Bronchial epithelial cell (primary cell): ENCODE results near the gene ARIH1. TPM values are rescaled to one million over a fixed set of nuclear protein-coding genes. Genes with fewer than 3 reads are reported as not detected.
"Not testable (repeated sequence)": the region's sequence is repeated elsewhere in the genome, so short reads cannot be mapped to it uniquely, and the experiment has no call there.

Source experiments
- DNase-seq: peaks from one replicate; pipeline ENCODE4 v3.0.0-alpha.2; 2010; ENCODE audit warnings: low read depth
- FAIRE-seq: peaks from 2 replicates; lab custom pipeline; 2011; peaks lifted over from hg19 to GRCh38; lab: Jason Lieb, UNC
- H3K27me3 ChIP-seq: 2 replicates; pipeline ENCODE4 v1.5.1; 2011; ENCODE audit warnings: low read length; ENCODE audit not compliant: control insufficient read depth, insufficient read depth
- H3K36me3 ChIP-seq: 2 replicates; pipeline ENCODE4 v1.5.1; 2011; ENCODE audit warnings: low read length; ENCODE audit not compliant: control insufficient read depth, insufficient read depth
- H3K4me3 ChIP-seq: 2 replicates; pipeline ENCODE4 v1.5.1; 2011; ENCODE audit warnings: mild to moderate bottlenecking, low read depth, low read length, control low read depth
- total RNA-seq: library from RNA; depleted of rRNA; stranded (reverse); fragments of >200 nt; gene quantifications from 2 replicates; pipeline ENCODE4 v1.2.1, GENCODE V29; 2014
- TF ChIP-seq, protein P1 (sequence below): IDR thresholded peaks from 2 replicates; pipeline ENCODE4 v1.5.1; 2011; ENCODE audit warnings: mild to moderate bottlenecking, moderate library complexity, low read length, control low read depth, inconsistent platforms; ENCODE audit not compliant: insufficient read depth, severe bottlenecking

Gene ARIH1
- total RNA-seq, 1 donor from 2014 or later, result 24.7 TPM

- DNase-seq (no peak), FAIRE-seq (no peak)
- Histone ChIP-seq H3K27me3 (no peaks in the 10 kb centered on the region), H3K36me3 (no peaks in the 10 kb centered on the region), H3K4me3 (no peak overlapping the region)
- TF ChIP-seq, protein P1, sequence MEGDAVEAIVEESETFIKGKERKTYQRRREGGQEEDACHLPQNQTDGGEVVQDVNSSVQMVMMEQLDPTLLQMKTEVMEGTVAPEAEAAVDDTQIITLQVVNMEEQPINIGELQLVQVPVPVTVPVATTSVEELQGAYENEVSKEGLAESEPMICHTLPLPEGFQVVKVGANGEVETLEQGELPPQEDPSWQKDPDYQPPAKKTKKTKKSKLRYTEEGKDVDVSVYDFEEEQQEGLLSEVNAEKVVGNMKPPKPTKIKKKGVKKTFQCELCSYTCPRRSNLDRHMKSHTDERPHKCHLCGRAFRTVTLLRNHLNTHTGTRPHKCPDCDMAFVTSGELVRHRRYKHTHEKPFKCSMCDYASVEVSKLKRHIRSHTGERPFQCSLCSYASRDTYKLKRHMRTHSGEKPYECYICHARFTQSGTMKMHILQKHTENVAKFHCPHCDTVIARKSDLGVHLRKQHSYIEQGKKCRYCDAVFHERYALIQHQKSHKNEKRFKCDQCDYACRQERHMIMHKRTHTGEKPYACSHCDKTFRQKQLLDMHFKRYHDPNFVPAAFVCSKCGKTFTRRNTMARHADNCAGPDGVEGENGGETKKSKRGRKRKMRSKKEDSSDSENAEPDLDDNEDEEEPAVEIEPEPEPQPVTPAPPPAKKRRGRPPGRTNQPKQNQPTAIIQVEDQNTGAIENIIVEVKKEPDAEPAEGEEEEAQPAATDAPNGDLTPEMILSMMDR, result no peak
Measured at GRCh38 chr15:72609862-72610261, 135.7 kb downstream of the ARIH1 start.

- not testable (repeated sequence) for H3K36me3 ChIP-seq, DNase-seq, H3K27me3 ChIP-seq, FAIRE-seq, H3K4me3 ChIP-seq
Measured at GRCh38 chr15:72612324-72612723, 138.2 kb downstream of the ARIH1 start.

GRCh38 chr15:72614810-72615532, 140.8 kb downstream of the ARIH1 start:
- H3K36me3 ChIP-seq, result no peaks in the 10 kb centered on the region
- no peak for FAIRE-seq
- no peak overlapping the region for H3K4me3 ChIP-seq
- DNase-seq, result no peak
- TF ChIP-seq, protein P1, result no peak
- H3K27me3 ChIP-seq, result no peaks in the 10 kb centered on the region

DNA sequence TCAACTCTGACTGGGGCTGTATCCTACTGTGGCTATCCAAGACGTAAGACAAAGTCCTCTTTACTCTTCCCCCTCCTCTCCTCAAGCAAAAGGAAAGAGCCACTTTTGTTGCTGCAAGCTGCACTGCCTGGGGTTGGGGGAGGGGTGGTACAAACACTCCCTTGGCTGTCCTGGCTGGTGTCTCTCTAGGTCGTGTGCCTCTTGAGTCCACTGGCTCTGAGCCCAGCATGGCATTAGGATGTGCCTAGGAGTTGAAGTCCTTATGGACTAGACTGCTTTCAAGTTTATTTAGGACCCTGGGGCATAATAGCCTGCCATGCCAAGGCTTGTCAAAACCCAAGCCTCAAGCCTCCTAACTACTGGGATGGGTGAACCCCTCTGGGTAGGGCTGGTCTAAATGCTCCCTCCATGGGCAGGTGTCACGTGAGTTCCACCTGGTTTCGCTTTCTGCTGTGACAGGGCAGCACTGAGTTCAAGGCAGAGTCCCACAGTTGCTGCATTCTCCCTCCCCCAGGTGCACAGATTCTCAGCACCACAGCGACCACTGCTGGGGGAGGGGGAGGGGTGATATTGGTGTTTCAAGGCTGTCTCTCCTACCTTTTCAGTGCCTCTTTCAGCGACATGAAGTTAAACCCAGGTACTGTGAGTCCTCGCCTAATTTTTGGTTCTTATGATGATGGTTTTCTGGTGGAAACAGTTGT, 141.6 kb downstream of the ARIH1 start:
- DNase-seq, H3K4me3 ChIP-seq, H3K27me3 ChIP-seq, H3K36me3 ChIP-seq, FAIRE-seq: not testable (repeated sequence)

DNA sequence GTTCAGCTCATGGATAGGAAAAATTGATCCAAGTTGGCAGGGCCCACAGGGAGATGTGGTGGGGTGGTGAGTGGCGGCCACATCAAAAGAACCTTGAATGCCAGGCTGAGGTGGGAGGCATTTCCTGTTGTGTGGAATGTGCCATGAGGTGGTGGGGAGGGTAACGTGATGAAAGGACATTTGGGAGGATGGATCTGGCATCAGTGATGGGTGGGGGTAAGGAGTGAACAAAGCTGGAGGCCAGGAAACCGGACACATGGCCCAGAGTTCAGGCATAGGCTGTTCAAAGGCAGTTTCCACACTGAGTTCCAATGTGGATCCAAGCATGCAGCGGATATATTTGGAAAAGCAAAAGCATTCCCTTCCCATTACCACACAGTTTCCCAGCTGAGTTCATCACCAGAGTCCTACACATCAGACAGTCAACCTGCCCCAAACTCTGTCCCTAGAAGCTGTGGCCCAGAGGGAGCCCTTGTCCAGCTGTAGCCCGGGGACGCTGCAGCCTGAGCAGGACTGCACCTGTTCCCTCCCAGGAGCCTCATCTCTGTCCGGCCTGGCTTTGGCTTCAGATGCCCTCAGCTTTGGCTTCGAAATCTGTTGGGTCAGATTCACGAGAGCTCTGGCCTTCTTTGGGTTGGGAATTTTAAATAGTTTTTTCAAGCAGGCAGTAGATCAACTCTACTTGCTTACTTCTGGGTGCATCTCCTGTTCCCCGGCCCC, 142.5 kb downstream of the ARIH1 start:
- no peak overlapping the region for H3K4me3 ChIP-seq
- TF ChIP-seq, protein P1, result no peak
- H3K36me3 ChIP-seq, result no peaks in the 10 kb centered on the region
- FAIRE-seq (no peak), DNase-seq (no peak)
- H3K27me3 ChIP-seq, result no peaks in the 10 kb centered on the region

GRCh38 chr15:72623854-72624253, 149.7 kb downstream of the ARIH1 start:
- not testable (repeated sequence) for FAIRE-seq, H3K36me3 ChIP-seq, H3K27me3 ChIP-seq, H3K4me3 ChIP-seq, DNase-seq

DNA sequence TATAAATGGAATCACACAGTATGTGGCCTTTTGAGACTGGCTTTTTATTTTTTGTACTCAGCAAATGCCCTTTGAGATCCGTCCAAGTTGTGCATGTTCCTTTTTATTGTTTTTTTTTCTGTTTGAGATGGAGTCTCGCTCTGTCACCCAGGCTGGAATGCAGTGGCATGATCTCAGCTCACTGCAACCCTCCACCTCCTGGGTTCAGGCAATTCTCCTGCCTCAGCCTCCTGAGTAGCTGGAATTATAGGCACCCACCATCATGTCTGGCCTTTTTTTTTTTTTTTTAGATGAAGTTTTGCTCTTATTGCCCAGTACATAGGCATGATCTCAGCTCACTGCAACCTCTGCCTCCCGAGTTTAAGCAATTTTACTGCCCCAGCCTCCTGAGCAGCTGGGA, 152.0 kb downstream of the ARIH1 start:
- not testable (repeated sequence) for H3K27me3 ChIP-seq, FAIRE-seq, DNase-seq, H3K4me3 ChIP-seq, H3K36me3 ChIP-seq

DNA sequence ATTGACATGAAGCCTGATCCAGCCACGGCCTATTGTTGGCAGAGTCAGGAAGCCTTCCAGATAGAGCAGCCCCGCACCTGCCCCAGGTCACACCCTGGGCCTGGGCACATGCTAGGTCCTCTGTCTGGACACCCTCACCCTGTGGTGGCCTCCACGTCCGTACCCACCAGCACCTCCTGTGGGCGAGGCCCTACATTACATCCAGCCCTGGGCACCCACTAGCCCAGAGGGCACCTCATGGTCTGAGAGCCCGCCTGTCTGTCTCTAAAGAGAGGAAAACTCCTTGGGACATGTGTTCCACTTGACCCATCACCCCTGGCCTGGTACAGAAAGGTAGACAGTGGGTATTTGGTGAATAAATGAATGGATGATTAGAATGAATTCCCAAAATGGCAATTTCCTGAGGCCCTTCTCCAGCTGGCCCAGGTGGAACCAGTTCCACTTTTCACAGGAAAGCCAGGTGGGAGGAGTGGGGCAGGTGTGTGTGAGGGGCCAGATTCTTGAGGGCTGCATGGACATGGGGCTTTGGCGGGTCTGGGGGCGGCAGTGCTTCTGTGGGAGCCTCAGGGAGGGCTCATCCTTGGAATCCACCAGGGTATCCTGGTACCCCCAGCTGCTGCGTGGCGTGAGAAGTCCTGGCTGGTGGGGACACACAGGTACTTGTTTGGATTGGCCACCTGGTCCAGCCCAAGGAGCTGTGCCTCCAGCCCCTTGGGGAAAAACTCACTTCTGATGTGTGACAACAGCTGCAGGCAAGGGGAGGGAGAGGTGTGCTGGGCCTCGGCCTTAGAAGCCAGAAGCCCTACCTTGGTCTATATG, 154.3 kb downstream of the ARIH1 start:
- not testable (repeated sequence) for DNase-seq, H3K36me3 ChIP-seq, FAIRE-seq, H3K27me3 ChIP-seq, H3K4me3 ChIP-seq

DNA sequence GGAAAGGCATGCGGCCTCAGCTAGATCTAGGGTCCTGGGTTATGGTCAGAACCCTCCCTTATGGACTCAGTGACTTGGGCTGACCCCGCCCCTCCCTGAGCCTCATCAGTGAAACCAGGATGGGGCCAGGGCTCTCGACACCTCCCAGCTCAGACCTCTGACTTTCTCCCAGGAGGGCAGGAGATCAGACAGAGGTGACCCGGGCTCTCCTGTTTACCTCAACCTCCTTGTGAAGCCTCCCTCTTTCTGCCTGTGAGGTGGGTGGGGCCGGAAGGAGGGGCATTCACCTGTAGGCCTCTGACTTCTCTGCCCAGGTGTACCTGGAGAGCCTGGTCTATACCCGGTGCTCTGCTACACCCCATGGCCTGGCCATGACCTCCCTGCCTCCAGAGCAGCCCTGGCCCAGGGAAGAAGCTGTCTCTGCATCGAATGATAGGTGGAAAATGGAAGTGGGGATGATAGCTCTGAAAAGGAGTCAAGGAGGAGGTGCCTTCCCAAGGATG, 155.0 kb downstream of the ARIH1 start:
- not testable (repeated sequence) for H3K27me3 ChIP-seq, DNase-seq, H3K4me3 ChIP-seq, FAIRE-seq, H3K36me3 ChIP-seq
